ENCODE results near the gene ACTL8. TPM values are rescaled to one million over a fixed set of nuclear protein-coding genes. Genes with fewer than 3 reads are reported as not detected.

ACTL8 gene
- total RNA-seq, 1 experiment from 2014 or later, result 0.69 TPM

- ATAC-seq (no peak), DNase-seq (ENCODE audit: low read depth, low spot score) (no peak)
- ChIA-PET CTCF (no interaction called here), POLR2A (no interaction called here), RAD21 (ENCODE audit: low non-redundant PET in 1 of 2, low total read pairs in 2 of 2, uncharacterized antibody in 2 of 2, unreplicated experiment in 2 of 2) (no interaction called here)
- Histone ChIP-seq H3K79me2 (ENCODE audit: insufficient read depth, low read length) (no peaks in the 10 kb centered on the region), H3K4me3 (replicated peaks in 1 of 2; ENCODE audit: low read depth in 1 of 2, low read length in 2 of 2) (no peak overlapping the region), H4K20me1 (ENCODE audit: insufficient read depth) (no peaks in the 10 kb centered on the region), H3K9ac (ENCODE audit: low read length) (no peak overlapping the region), H3K4me1 (ENCODE audit: control insufficient read depth in 1 of 2, insufficient read depth in 2 of 2, low read length in 2 of 2) (no peaks in the 10 kb centered on the region), H3K9me2 (ENCODE audit: insufficient read depth) (no peaks in the 10 kb centered on the region), H3K36me3 (ENCODE audit: control insufficient read depth in 1 of 2, insufficient read depth in 2 of 2, low read length in 2 of 2) (no peaks in the 10 kb centered on the region), H3K4me2 (ENCODE audit: low read length) (no peak overlapping the region), H3K9me3 (ENCODE audit: control insufficient read depth in 1 of 2, insufficient read depth in 1 of 2, low read depth in 1 of 2, low read length in 2 of 2) (no peaks in the 10 kb centered on the region), H3K27ac (ENCODE audit: low read depth, low read length) (no peak overlapping the region), H2AFZ (ENCODE audit: low read depth, low read length, poor library complexity, severe bottlenecking) (no peak overlapping the region), H3K27me3 (ENCODE audit: insufficient read depth, low read length) (peaks cover 30% of the 10 kb centered on the region)
- intact Hi-C loops (cut with micrococcal nuclease), result no loop called here
- no peak for TF ChIP-seq REST (IDR thresholded peaks at IDR 0.05; ENCODE audit: low read depth)
- TF ChIP-seq EZH2 (IDR thresholded peaks at IDR 0.05), result no peak
- TF ChIP-seq TCF7L2 (IDR thresholded peaks at IDR 0.05; ENCODE audit: borderline replicate concordance, extremely low read depth, insufficient read depth, insufficient read length), result no peak
- TF ChIP-seq EGR1 (IDR thresholded peaks at IDR 0.05; ENCODE audit: low read depth), result no peak
- no peak for TF ChIP-seq EZH2phosphoT487 (IDR thresholded peaks at IDR 0.05; ENCODE audit: borderline replicate concordance)
- TF ChIP-seq YY1 (IDR thresholded peaks at IDR 0.05; ENCODE audit: extremely low read depth, insufficient replicate concordance, low read depth, low read length), result no peak
- TF ChIP-seq ZNF274 (IDR thresholded peaks at IDR 0.05; ENCODE audit: low read depth, low read length), result no peak
- no TSS peak for BruUV-seq (replicated peaks)
Measured at GRCh38 chr1:17792421-17792820, 37.3 kb downstream of the ACTL8 start.
